Mesothelial cell of epicardium (in vitro differentiated cells): ENCODE measurements around the gene OSBPL5. TPM values are rescaled to one million over a fixed set of nuclear protein-coding genes. Genes with fewer than 3 reads are reported as not detected.
"Not testable (repeated sequence)": the region's sequence is repeated elsewhere in the genome, so short reads cannot be mapped to it uniquely, and the experiment has no call there.

ENCODE experiments used
- DNase-seq, 2 experiments: peaks; one replicate each; pipeline ENCODE4 v3.0.0; 2021; ENCODE audit warnings: low spot score in 2 of 2; ENCODE audit not compliant: unreplicated experiment in 2 of 2
- H3K27ac Mint-ChIP-seq: 2 replicates; pipeline ENCODE4 v1.8.0; 2021; ENCODE audit warnings: mixed read lengths
- H3K27me3 Mint-ChIP-seq: 2 replicates; pipeline ENCODE4 v1.8.0; 2021; ENCODE audit warnings: low read depth, mixed read lengths
- H3K36me3 Mint-ChIP-seq: 2 replicates; pipeline ENCODE4 v1.8.0; 2021; ENCODE audit warnings: mixed read lengths
- H3K4me1 Mint-ChIP-seq: 2 replicates; pipeline ENCODE4 v1.8.0; 2021; ENCODE audit warnings: mixed read lengths
- H3K4me3 Mint-ChIP-seq: 2 replicates; pipeline ENCODE4 v1.8.0; 2021; ENCODE audit warnings: mild to moderate bottlenecking, moderate library complexity, mixed read lengths
- H3K9me3 Mint-ChIP-seq: 2 replicates; pipeline ENCODE4 v1.8.0; 2021; ENCODE audit warnings: mixed read lengths
- CTCF ChIP-seq: fragments of 200-600 bp; sonication (generic); IDR thresholded peaks from one replicate; pipeline ENCODE4 v1.5.0; 2021; ENCODE audit warnings: antibody characterized with exemption; ENCODE audit not compliant: unreplicated experiment
- total RNA-seq: library from RNA; stranded (reverse); gene quantifications from 3 replicates; pipeline ENCODE4 v1.2.1, GENCODE V29; 2021

The OSBPL5 gene
- total RNA-seq, 1 donor from 2014 or later, result 37.1 TPM

- Mint-ChIP-seq H3K27ac (no peak overlapping the region), H3K9me3 (no peaks in the 10 kb centered on the region), H3K4me1 (no peaks in the 10 kb centered on the region), H3K4me3 (no peak overlapping the region), H3K36me3 (no peaks in the 10 kb centered on the region), H3K27me3 (no peaks in the 10 kb centered on the region)
- TF ChIP-seq CTCF, result no peak
- DNase-seq, result no peak
These were observed 92.1 kb downstream of the OSBPL5 start for GRCh38 chr11:3073029-3073435.

DNA sequence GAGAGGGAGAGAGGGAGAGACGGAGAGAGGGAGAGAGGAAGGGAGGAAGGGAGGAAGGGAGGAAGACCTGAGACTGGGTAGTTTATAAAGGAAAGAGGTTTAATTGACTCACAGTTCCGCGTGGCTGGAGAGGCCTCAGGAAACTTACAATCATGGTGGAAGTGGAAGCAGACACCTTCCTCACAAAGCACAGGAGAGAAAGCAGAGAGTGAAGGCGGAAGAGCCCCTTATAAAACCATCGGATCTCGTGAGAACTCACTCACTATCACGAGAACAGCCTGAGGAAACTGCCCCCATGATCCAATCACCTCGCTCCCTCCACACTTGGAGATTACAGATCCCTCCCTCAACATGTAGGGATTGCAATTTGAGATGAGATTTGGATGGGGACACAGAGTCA lies 95.7 kb downstream of the OSBPL5 start:
- no peak overlapping the region for H3K4me3 Mint-ChIP-seq
- H3K36me3 Mint-ChIP-seq, result no peaks in the 10 kb centered on the region
- peaks cover 10% of the 10 kb centered on the region for H3K9me3 Mint-ChIP-seq
- no peak for DNase-seq
- TF ChIP-seq CTCF, result no peak
- H3K27me3 Mint-ChIP-seq, result no peaks in the 10 kb centered on the region
- no peak overlapping the region for H3K27ac Mint-ChIP-seq
- H3K4me1 Mint-ChIP-seq, result no peaks in the 10 kb centered on the region

DNA sequence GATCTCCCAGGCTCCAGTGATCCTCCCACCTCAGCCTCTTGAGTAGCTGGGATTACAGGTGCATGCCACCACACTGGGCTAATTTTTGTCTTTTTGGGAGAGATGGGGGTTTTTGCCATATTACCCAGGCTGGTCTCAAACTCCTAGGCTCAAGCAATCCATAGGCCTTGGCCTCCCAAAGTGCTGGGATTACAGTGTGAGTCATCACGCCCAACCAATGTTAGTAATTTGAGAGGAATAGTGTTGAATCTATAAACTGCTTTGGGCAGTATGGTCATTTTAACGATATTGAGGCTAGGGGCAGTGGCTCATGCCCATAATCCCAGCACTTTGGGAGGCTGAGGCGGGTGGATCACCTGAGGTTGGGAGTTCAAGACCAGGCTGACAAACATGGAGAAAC lies 98.8 kb downstream of the OSBPL5 start:
- H3K27me3 Mint-ChIP-seq, H3K27ac Mint-ChIP-seq, H3K4me1 Mint-ChIP-seq, H3K4me3 Mint-ChIP-seq, DNase-seq, H3K36me3 Mint-ChIP-seq: not testable (repeated sequence)
- H3K9me3 Mint-ChIP-seq, result peaks cover 15% of the 10 kb centered on the region

GRCh38 chr11:3064709-3065108 lies 100.4 kb downstream of the OSBPL5 start:
- not testable (repeated sequence) for H3K36me3 Mint-ChIP-seq, H3K4me3 Mint-ChIP-seq, H3K27ac Mint-ChIP-seq, H3K4me1 Mint-ChIP-seq, DNase-seq, H3K27me3 Mint-ChIP-seq
- peaks cover 15% of the 10 kb centered on the region for H3K9me3 Mint-ChIP-seq

DNA sequence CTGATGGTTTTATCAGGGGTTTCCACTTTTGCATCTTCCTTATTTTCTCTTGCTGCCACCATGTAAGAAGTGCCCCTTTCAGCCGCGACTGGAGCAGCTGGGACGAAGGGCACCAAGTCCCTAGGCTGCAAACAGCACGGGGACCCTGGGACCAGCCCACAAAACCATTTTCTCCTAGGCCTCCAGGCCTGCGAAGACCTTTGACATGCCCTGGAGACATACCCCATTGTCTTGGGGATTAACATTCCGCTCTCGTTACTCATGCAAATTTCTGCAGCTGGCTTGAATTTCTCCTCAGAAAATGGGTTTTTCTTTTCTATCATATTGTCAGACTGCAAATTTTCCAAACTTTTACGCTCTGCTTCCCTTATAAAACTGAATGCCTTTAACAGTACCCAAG lies 101.2 kb downstream of the OSBPL5 start:
- H3K27me3 Mint-ChIP-seq, H3K36me3 Mint-ChIP-seq, H3K27ac Mint-ChIP-seq, H3K4me1 Mint-ChIP-seq, H3K4me3 Mint-ChIP-seq, DNase-seq: not testable (repeated sequence)
- peaks cover 15% of the 10 kb centered on the region for H3K9me3 Mint-ChIP-seq

GRCh38 chr11:3063432-3063831 lies 101.7 kb downstream of the OSBPL5 start:
- not testable (repeated sequence) for H3K27me3 Mint-ChIP-seq, H3K36me3 Mint-ChIP-seq, DNase-seq, H3K4me1 Mint-ChIP-seq, H3K4me3 Mint-ChIP-seq, H3K27ac Mint-ChIP-seq
- peaks cover 15% of the 10 kb centered on the region for H3K9me3 Mint-ChIP-seq

- DNase-seq, result no peak
- Mint-ChIP-seq H3K9me3 (peaks cover 11% of the 10 kb centered on the region), H3K27ac (no peak overlapping the region), H3K36me3 (no peaks in the 10 kb centered on the region), H3K4me1 (peaks cover 14% of the 10 kb centered on the region), H3K27me3 (no peaks in the 10 kb centered on the region), H3K4me3 (no peak overlapping the region)
- no peak for TF ChIP-seq CTCF
These were observed 104.6 kb downstream of the OSBPL5 start for GRCh38 chr11:3060436-3061025.
